Keratinocyte (primary cell): Measurements from ENCODE around the gene GPC4.

Source experiments
- EZH2 ChIP-seq: IDR thresholded peaks from one replicate; pipeline ENCODE4 v1.6.1; 2012; ENCODE audit warnings: inconsistent platforms, mild to moderate bottlenecking, low read length, moderate library complexity
- TF ChIP-seq, protein P1 (sequence below), 3 experiments: IDR thresholded peaks in 1 of 3; conservative IDR thresholded peaks in 1 of 3; optimal IDR thresholded peaks in 1 of 3; 2 replicates in 2 of 3; 3 replicates in 1 of 3; pipeline versions ENCODE3 to v1.5.1; 2011; ENCODE audit warnings: low read length in 3 of 3, mild to moderate bottlenecking in 3 of 3, moderate library complexity in 2 of 3, control low read depth in 1 of 3, inconsistent platforms in 1 of 3; ENCODE audit not compliant: insufficient read depth in 2 of 3; ENCODE audit errors: extremely low read depth in 1 of 3

DNA sequence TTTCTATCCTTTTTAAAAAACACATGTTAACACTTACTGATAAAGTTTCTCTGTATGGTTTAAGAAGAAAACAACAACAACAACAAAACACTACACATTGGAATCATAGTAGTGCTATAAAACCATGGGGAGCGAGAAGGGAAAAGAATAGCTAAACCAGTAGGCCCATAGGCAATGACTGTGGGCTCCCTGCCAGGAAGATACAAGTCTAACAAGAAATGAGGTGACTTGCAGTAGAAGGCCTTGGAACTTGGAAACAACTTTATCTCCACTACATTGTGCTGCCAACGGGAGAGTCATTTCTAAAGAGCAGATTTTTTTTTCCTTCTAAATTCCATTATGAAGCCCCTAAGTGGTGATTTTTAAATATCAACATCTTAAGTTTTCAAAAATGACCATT, 78.0 kb downstream of the GPC4 start:
- TF ChIP-seq, protein P1, sequence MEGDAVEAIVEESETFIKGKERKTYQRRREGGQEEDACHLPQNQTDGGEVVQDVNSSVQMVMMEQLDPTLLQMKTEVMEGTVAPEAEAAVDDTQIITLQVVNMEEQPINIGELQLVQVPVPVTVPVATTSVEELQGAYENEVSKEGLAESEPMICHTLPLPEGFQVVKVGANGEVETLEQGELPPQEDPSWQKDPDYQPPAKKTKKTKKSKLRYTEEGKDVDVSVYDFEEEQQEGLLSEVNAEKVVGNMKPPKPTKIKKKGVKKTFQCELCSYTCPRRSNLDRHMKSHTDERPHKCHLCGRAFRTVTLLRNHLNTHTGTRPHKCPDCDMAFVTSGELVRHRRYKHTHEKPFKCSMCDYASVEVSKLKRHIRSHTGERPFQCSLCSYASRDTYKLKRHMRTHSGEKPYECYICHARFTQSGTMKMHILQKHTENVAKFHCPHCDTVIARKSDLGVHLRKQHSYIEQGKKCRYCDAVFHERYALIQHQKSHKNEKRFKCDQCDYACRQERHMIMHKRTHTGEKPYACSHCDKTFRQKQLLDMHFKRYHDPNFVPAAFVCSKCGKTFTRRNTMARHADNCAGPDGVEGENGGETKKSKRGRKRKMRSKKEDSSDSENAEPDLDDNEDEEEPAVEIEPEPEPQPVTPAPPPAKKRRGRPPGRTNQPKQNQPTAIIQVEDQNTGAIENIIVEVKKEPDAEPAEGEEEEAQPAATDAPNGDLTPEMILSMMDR (optimal IDR thresholded peaks at IDR 0.05 in 1 of 3, IDR thresholded peaks at IDR 0.05 in 1 of 3, conservative IDR thresholded peaks at IDR 0.05 in 1 of 3; ENCODE audit: extremely low read depth in 1 of 3, insufficient read depth in 2 of 3, low read length in 3 of 3): no peak
- no peak for TF ChIP-seq EZH2
